H1 (cell line): Measurements from ENCODE around the gene UHMK1. TPM values are rescaled to one million over a fixed set of nuclear protein-coding genes. Genes with fewer than 3 reads are reported as not detected.

Source experiments
- HDAC2 ChIP-seq, 2 experiments: fragments of 300-600 bp in 1 of 2; sonication (generic) in 1 of 2; IDR thresholded peaks; 2 replicates each; pipeline ENCODE4 v1.6.1; 2011 to 2012; ENCODE audit warnings: low read depth in 2 of 2, low read length in 2 of 2, mild to moderate bottlenecking in 2 of 2, moderate library complexity in 2 of 2, borderline replicate concordance in 1 of 2, inconsistent platforms in 1 of 2
- JUN ChIP-seq: IDR thresholded peaks from 2 replicates; pipeline ENCODE4 v1.6.1; 2011; ENCODE audit warnings: low read depth, mild to moderate bottlenecking, improper control_type of control experiment, low read length
- SAP30 ChIP-seq: fragments of 300-600 bp; sonication (generic); IDR thresholded peaks from 2 replicates; pipeline ENCODE4 v1.7.1; 2012; ENCODE audit warnings: low read length, moderate library complexity, mild to moderate bottlenecking, inconsistent platforms; ENCODE audit not compliant: insufficient read depth, insufficient replicate concordance
- polyA plus RNA-seq, 7 experiments: library from polyadenylated mRNA; depleted of rRNA in 3 of 7; stranded (reverse) in 5 of 7; unstranded in 2 of 7; fragments of >200 nt in 5 of 7; fragments of 200-250 nt in 2 of 7; gene quantifications; 1 replicate in 5 of 7; 2 replicates in 1 of 7; 4 replicates in 1 of 7; pipeline versions ENCODE4 v1.2.1 to v1.2.3, GENCODE V29; 2011 to 2013; ENCODE audit warnings: missing spikeins in 2 of 7, mixed read lengths in 2 of 7
- total RNA-seq: library from RNA; stranded (reverse); fragmentation: NEBNext Ultra II Directional; extraction: Animal tissue kit (Norgen Biotek cat#: 25700); gene quantifications from 2 replicates; pipeline ENCODE4 v1.2.1, GENCODE V29; 2021

UHMK1 gene
- total and polyA plus RNA-seq, 2 of the 8 experiments (the other 6 are each of a cell fraction or from before 2014, with no cell fraction given): 4.6 to 16.1 TPM

GRCh38 chr1:162548170-162548569 lies 50.6 kb downstream of the UHMK1 start (continued):
- TF ChIP-seq SAP30: no peak
- no peak for TF ChIP-seq JUN
- TF ChIP-seq HDAC2 (IDR thresholded peaks at IDR 0.05; ENCODE audit: borderline replicate concordance in 1 of 2, low read depth in 2 of 2, low read length in 2 of 2): no peak
